Right atrium auricular region (tissue), 2 donors: ENCODE measurements around the gene OPRL1. TPM values are rescaled to one million over a fixed set of nuclear protein-coding genes. Genes with fewer than 3 reads are reported as not detected.

Source experiments
- DNase-seq: peaks from one replicate; pipeline ENCODE4 v3.0.0-alpha.2; 2019; ENCODE audit warnings: low spot score
- H3K27ac ChIP-seq, 2 donors: fragments of 200-600 bp; sonication (generic); 1 replicate in 1 of 2; 2 replicates in 1 of 2; pipeline ENCODE4 v1.5.1; 2016 to 2019
- H3K27me3 ChIP-seq, 2 donors: fragments of 200-600 bp; sonication (generic); one replicate each; pipeline versions ENCODE4 v1.5.1 to v1.6.0; 2017 to 2019
- H3K36me3 ChIP-seq: fragments of 200-600 bp; sonication (generic); one replicate; pipeline ENCODE4 v1.5.1; 2016
- H3K4me1 ChIP-seq, 2 donors: fragments of 200-600 bp; sonication (generic); one replicate each; pipeline versions ENCODE4 v1.5.1 to v1.6.0; 2017 to 2019
- H3K4me3 ChIP-seq, 2 donors: fragments of 200-600 bp; sonication (generic); 1 replicate in 1 of 2; 2 replicates in 1 of 2; pipeline ENCODE4 v1.5.1; 2017 to 2019; ENCODE audit warnings: mild to moderate bottlenecking in 1 of 2, moderate library complexity in 1 of 2
- H3K9me3 ChIP-seq, 2 donors: fragments of 200-600 bp; sonication (generic); one replicate each; pipeline ENCODE4 v1.5.1; 2019
- CTCF ChIP-seq, 2 donors: fragments of 200-600 bp; sonication (generic); IDR thresholded peaks; one replicate each; pipeline ENCODE4 v1.5.1; 2019; ENCODE audit warnings: antibody characterized with exemption in 2 of 2
- microRNA-seq, 2 donors: library from miRNA; unstranded; fragments of <30 nt; microRNA quantifications; one replicate each; pipeline ENCODE4, GENCODE V29; 2016 to 2017; ENCODE audit warnings: borderline number of aligned reads in 2 of 2, borderline replicate concordance in 1 of 2
- total RNA-seq, 2 donors: library from RNA; depleted of rRNA; stranded (reverse); fragments of >200 nt; gene quantifications; one replicate each; pipeline ENCODE4 v1.1.0, GENCODE V29; 2016

The OPRL1 gene
- total RNA-seq, 2 donors from 2014 or later, result 0.75 to 1.4 TPM

GRCh38 chr20:64146301-64146935, 66.5 kb downstream of the OPRL1 start:
- Histone ChIP-seq H3K9me3 (peaks cover 0 to 7% of the 10 kb centered on the region in 2 donors), H3K27ac (no peak overlapping the region), H3K27me3 (no peaks in the 10 kb centered on the region), H3K4me3 (no peak overlapping the region), H3K4me1 (no peaks in the 10 kb centered on the region), H3K36me3 (no peaks in the 10 kb centered on the region)
- TF ChIP-seq CTCF (IDR thresholded peaks at IDR 0.05), result no peak
- no peak for DNase-seq

- Histone ChIP-seq H3K4me1 (no peaks in the 10 kb centered on the region), H3K27ac (no peak overlapping the region), H3K4me3 (no peak overlapping the region), H3K36me3 (no peaks in the 10 kb centered on the region), H3K9me3 (peaks cover 0 to 7% of the 10 kb centered on the region in 2 donors), H3K27me3 (no peaks in the 10 kb centered on the region)
- DNase-seq, result no peak
- TF ChIP-seq CTCF (IDR thresholded peaks at IDR 0.05), result no peak
These were observed 67.1 kb downstream of the OPRL1 start for GRCh38 chr20:64146936-64147477.

- no peak for TF ChIP-seq CTCF (IDR thresholded peaks at IDR 0.05)
- Histone ChIP-seq H3K9me3 (peaks cover 0 to 7% of the 10 kb centered on the region in 2 donors), H3K27me3 (no peaks in the 10 kb centered on the region), H3K27ac (no peak overlapping the region), H3K4me3 (no peak overlapping the region), H3K4me1 (no peaks in the 10 kb centered on the region), H3K36me3 (no peaks in the 10 kb centered on the region)
- DNase-seq, result no peak
These were observed 68.7 kb downstream of the OPRL1 start for GRCh38 chr20:64148581-64148980.

GRCh38 chr20:64149141-64149540, 69.3 kb downstream of the OPRL1 start:
- TF ChIP-seq CTCF (IDR thresholded peaks at IDR 0.05), result no peak
- no peak overlapping the region for H3K4me3 ChIP-seq
- H3K27me3 ChIP-seq, result no peaks in the 10 kb centered on the region
- no peaks in the 10 kb centered on the region for H3K36me3 ChIP-seq
- no peaks in the 10 kb centered on the region for H3K4me1 ChIP-seq
- no peak overlapping the region for H3K27ac ChIP-seq
- DNase-seq, result no peak
- peaks cover 0 to 7% of the 10 kb centered on the region in 2 donors for H3K9me3 ChIP-seq

- H3K4me3 ChIP-seq, result no peak overlapping the region
- no peak for DNase-seq
- H3K27ac ChIP-seq, result no peak overlapping the region
- H3K4me1 ChIP-seq, result no peaks in the 10 kb centered on the region
- TF ChIP-seq CTCF (IDR thresholded peaks at IDR 0.05), result no peak
- no peaks in the 10 kb centered on the region for H3K27me3 ChIP-seq
- H3K9me3 ChIP-seq, result peaks cover 0 to 6% of the 10 kb centered on the region in 2 donors
- no peaks in the 10 kb centered on the region for H3K36me3 ChIP-seq
These were observed 70.1 kb downstream of the OPRL1 start for GRCh38 chr20:64149809-64150560.

Small RNA genes within 50 kb of the gene (microRNA-seq; reads per million reads assigned to microRNA genes)
- 0 to 1.4 reads per million in 2 donors for gene MIR6813

Other genes with a start within 250 kb of the OPRL1 start
- 10 to 100 TPM; 12.2 to 17.8 TPM for gene ZBTB46, start 248.8 kb upstream of the OPRL1 start, total RNA-seq
- not detected for gene ABHD16B, start 218.6 kb upstream of the OPRL1 start, total RNA-seq
- gene TPD52L2, start 214.8 kb upstream of the OPRL1 start, total RNA-seq, result 10 to 100 TPM; 80.6 to 84.0 TPM
- gene DNAJC5, start 185.0 kb upstream of the OPRL1 start, total RNA-seq, result 10 to 100 TPM; 41.2 to 43.8 TPM
- 10 to 100 TPM; 25.9 to 27.6 TPM for gene UCKL1, start 123.7 kb upstream of the OPRL1 start, total RNA-seq
- gene ZNF512B, start 110.2 kb upstream of the OPRL1 start, total RNA-seq, result 1 to 10 TPM; 7.0 to 8.3 TPM
- 1 to 10 TPM; 3.1 to 3.7 TPM for gene SAMD10, start 100.4 kb upstream of the OPRL1 start, total RNA-seq
- 10 to 100 TPM; 32.9 to 43.6 TPM for gene PRPF6, start 99.0 kb upstream of the OPRL1 start, total RNA-seq
- under 1 TPM; 0.07 to 0.35 TPM for gene C20orf204, start 43.9 kb upstream of the OPRL1 start, total RNA-seq
- gene SOX18, start 30.4 kb upstream of the OPRL1 start, total RNA-seq, result 10 to 100 TPM; 15.1 to 17.2 TPM
- 10 to 100 TPM; 17.8 to 25.5 TPM for gene TCEA2, start 16.9 kb upstream of the OPRL1 start, total RNA-seq
- 10 to 100 TPM in 1 of 2 donors, 1 to 10 TPM in 1; 7.8 to 14.1 TPM for gene RGS19, start 564 bp upstream of the OPRL1 start, total RNA-seq
- gene LKAAEAR1, start 4.3 kb downstream of the OPRL1 start, total RNA-seq, result not detected
- not detected for gene NPBWR2, start 27.5 kb downstream of the OPRL1 start, total RNA-seq
- under 1 TPM in 1 of 2 donors, not detected in 1; 0.15 TPM for gene MYT1, start 84.4 kb downstream of the OPRL1 start, total RNA-seq
- 100 to 1,000 TPM in 1 of 2 donors, 10 to 100 TPM in 1; 83.3 to 180 TPM for gene PCMTD2, start 175.7 kb downstream of the OPRL1 start, total RNA-seq